Fibroblast of skin of right quadriceps (primary cell): ENCODE data around the gene ROBO4.

Experiments
- DNase-seq: peaks from one replicate; pipeline ENCODE4 v3.0.0-alpha.2; 2013

Gene ROBO4

GRCh38 chr11:124897674-124898262 is at the start of gene ROBO4:
Gene ROBO4 (minus strand): TSS chr11:124897865. CDS start chr11:124897795, 70 bp downstream.
- no peak for DNase-seq

GRCh38 chr11:124946735-124947141 is 49.1 kb upstream of the ROBO4 start:
- DNase-seq, result peak; percentile 38

DNA sequence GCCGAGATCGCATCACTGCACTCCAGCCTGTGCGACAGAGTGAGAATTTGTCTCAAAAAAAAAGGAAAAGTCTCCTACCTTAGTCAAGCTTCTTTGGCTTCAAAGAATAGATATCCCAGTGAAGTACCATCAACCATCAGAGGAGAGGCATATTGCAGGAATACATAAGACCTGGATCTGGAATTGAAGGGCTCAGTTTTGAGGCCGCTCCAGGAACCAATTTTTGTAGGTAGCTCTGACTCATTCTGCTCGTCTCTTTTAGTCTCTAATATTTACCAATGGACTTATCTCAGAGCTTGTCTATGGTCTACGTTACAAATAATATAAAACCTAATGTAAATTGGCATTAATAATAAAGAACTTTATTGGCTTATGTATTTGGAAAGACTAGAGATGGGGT is 48.2 kb upstream of the ROBO4 start:
- DNase-seq, result no peak

- no peak for DNase-seq
These were observed 46.9 kb upstream of the ROBO4 start for GRCh38 chr11:124944565-124944964.

DNA sequence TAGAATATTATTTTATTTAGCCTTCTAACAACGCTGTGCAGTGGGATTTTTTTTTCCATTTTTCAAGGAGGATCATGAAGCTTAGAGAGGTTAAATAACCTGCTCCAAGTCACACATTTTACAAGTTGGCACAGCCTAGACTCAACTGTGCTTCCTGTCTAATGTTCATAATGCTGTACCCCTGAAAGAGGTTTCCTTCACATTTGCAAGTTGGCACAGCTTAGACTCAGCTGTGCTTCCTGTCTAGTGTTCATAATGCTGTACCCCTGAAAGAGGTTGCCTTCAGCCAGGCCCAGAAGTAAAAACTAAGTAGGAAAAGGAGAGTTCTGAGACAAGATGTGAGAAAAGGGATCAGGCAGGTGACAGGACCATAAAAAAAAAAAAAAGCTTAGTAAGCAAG is 46.1 kb upstream of the ROBO4 start:
- DNase-seq, result no peak

DNA sequence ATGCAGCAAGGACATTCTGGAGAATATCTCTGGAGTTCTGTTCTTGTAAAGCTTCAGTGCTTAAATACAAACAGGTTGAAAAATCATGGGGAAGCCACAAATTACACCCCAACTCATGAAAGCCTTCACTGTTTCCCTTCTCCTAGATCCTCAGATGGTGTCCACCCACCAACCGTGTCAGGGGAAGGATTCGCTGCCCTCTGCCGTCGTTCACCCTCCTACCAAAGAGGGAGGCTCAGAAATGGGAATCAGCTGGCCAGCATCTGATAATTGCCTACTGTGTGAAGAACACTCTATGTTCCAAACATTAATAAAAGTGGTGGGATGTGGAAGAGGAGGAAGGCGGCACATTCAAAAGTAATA is 45.6 kb upstream of the ROBO4 start:
- DNase-seq, result no peak

DNA sequence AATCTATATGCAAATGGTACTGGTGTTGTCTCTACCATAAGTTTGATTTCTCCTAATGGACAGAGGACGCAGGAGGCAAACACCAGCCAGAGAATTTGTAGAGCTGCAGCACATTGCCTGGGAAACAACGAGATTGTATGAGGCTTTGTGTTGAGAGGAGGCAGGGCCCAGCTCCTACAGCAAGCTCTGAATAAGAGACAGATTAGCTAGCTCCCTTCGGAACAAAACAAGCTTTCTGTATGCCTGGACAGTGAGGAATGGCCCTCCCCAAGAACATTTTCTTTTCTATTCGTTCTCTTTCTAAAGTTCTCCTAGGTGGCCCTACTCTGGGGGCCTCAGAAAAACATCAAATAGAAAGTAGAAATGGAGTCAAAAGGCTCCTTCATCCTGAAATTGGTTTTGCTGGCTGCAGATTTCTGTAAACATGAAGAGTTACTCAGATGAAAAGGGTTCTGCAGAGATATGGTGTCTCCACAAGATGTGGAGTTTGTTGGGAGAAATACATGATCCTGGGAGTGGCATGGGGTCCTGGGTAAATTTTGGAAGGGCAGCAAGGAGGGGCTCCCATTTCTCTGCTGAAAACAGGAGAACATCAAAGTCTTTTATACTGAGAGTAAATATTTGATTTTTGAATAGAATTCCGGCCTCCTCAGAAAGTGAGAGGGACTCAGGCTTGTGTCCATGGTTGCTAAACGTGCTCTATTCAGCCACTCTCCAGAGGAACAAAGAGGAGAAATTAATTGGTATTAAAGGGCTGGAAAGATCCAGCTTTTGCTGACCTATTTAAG is 45.0 kb upstream of the ROBO4 start:
- no peak for DNase-seq

GRCh38 chr11:124941703-124942102 is 44.0 kb upstream of the ROBO4 start:
- DNase-seq, result no peak

DNA sequence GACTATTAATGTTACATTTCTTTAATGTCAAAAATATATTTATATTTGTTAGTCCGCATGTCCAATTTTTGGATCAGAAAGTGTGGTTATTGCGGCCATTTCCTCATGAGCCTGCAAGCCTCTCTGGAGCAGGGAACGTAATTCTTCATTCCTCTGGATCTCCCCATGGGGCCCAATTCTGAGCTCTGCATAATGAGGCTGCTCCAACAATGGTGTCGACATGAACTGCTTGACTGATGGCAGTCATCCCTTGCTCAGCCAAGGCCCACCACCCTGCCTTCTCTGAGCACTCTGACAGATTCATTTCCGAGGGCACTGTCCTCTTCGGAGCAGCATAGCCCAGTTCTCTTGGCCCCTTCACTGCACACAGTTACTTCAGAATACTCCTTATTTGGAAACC is 41.3 kb upstream of the ROBO4 start:
- no peak for DNase-seq

DNA sequence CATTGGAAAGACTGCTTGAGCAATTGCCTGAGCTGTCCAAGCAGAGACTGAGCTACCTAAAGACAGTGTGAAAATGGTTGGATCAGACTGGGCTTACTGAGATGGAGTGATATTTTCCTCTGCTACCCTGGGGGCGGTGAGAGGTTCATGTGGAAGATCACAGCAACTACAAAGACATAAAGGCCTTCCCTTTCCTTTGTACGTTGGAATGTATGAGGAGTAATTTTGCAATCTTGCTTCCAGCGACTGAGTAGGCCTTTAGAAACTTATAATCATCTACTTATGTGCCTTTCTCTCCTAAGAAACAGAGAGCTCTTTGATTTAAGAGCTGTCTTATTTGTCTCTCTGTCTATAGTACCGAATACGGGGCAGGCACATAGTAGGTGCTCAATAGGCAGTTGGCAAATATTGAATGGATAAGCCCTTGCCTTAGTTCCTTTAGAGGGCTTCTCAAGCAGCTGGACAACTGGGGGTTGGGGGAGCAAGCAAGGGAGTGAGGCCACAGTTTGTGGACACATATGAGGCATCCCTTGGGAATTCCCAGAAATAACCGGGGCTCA is 40.6 kb upstream of the ROBO4 start:
- no peak for DNase-seq

DNA sequence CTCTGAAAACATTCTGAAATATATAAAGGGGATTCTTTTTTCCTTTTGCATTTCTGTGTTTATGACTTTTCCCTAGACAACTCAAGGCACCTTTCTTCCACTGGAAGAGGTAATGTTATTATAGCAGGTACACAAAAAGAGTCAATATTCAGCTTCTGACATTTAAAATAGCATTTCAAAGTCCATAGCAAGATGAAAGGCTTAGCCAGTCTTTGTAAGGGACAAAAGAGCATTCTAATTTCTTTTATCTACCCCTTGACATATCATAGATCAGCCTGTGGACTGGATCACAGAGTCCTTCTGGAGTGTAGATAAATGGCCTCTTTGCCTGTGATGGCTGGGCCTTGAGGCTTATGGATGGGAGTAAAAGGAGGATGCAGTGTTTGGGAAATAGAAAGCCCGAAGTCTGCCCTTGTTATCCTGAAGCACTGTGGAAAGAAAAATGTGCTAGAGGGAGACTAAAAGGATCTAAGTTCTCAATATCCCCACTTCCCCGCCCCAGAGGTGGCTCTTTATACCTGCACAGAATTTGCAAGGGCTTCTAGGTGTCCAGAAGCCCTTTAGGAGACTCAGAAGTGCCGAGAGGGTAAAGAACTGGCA is 39.8 kb upstream of the ROBO4 start:
- DNase-seq, result no peak

DNA sequence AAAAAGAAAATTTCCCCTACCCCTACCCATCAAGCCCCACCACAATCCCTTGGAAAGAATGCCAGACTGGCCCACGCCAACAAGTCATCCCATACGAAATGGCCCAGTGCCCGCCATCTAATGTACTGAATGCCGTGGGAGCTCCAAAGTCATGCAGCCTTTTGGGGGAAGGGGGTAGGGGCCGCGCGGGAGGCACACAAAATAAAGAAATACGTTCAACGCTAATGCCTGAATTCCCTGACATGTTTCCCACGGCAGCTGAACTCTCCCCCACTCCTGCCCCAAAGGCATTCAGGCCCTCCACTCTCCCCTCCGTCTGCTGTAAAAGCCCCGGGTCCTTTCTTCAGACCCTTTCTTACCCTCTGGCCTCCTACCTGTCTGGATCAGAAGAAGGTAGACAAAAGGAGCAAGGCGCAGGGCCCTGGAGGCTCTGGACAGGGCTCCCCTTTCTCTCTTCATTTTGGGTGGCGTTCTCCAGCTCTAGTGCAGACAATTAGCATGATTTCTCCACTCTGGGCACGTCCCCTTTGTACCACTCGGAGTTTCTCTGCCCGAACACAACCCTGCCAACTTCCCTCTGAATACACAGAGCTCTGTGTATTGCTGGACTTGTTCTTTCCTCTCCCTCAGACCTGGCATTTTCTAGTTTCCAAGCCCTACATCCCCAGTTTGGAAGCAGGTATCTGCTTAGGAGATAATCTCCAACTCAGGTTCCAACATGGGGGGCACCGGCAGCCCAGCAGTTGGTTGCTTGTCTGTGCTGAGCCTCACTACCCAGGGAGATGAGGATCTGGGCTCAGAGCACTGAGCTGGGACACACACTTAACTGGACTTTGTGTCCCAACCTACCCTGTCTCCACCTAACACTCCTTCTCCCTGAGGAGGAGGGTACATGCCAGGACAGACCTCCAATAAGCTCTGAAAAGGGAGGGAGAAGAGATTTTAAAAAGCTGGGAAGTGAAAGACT is 38.2 kb upstream of the ROBO4 start, which contains the start of gene HEPACAM:
Gene HEPACAM, minus strand, starts transcription at position 500 of the 967 bp plus-strand sequence. Its CDS starts 41 bp downstream, at position 459.
- no peak for DNase-seq

- peak; percentile 76 for DNase-seq
These were observed 37.3 kb upstream of the ROBO4 start for GRCh38 chr11:124934862-124935547.

- no peak for DNase-seq
These were observed 33.1 kb upstream of the ROBO4 start for GRCh38 chr11:124930799-124931198.

DNA sequence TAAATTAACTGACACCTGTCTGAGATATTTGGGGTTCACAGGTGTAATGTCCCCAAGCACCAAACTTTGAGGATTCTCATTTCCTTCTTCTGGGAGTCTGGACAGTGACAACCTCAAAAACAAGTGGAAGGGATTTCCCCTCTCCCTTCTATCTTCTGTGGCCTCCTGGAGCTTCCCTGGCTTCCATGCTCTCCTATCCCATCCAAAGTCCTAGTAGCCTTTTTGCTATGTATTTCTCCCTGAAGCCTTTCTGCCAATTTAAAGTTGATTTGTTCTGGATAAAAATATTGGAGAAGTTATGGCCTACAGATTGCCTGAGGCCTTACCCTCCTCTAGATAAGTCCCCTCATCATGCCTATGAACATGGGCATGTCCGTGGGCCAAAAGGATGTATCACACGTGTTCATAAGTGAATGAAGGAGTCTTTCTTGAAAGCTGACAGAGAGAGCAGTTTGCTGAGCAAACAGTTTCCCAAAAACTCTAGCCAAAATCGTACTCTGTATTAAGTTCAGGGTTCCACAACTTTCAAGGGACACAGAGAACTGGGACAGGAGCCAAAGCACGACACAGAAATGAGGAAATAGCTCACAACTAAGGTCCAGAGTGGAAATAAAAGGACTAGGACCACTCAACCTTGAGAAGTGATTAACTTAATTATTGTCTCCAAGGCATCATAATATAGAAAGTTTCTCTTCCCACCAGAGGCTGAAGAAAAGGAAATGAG is 31.4 kb upstream of the ROBO4 start:
- no peak for DNase-seq

DNA sequence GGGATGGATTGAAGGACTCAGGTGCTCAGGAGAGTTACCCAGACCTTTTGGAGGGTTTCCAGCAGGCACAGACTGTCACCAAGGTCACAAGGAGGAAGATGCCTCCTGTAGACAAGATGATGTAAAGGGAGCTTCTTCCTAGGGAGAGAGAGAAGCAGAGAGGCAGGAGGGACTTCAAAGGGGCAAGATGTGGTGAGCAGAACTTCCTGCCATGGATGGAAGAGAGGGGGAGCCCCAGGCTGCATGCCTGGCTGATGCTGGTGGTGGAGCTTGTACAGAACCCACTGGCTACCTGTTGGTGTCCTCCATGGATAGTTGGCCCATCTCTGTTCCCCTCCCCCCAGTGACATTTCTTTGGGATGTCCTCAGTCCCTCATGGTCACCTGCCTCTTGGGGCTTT is 25.6 kb upstream of the ROBO4 start:
- no peak for DNase-seq

GRCh38 chr11:124922831-124923230 is 25.2 kb upstream of the ROBO4 start:
- DNase-seq, result no peak

DNA sequence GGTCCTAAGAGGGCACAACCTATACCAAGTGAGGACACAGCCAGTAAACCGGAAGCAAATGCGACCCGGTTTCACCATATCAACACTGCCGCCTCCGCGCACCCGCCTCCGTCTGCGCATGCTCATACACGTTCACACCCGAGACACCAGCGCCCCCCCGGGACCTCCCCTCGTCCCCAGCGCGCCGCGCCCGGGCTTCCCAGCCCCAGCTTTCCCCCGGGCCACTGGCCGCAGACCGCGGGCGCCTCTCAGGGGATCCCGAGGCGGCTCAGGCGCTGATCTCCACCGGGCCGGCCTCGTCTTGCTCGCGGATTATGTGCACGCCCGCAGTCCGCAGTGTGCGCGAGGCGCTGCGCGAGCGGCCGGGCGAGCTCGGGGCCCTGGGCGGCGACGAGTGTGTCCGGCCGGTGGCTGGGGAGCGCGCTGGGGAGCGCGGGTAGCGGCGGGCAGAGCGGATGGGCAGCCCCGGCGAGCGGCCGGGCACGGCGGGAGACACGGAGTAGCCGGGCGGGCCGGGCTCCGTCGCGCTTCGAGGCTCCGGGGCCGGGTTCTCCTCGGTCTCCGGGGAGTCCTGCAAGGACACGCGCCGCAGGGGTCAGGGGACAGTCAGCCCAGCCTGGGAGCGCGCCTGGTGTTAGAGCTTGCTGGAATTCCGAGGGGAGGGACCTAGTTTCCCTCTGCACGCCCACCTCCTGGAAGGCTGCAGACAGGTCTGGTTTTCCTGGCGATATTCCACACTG is 23.4 kb upstream of the ROBO4 start:
- DNase-seq, result peak; percentile 74

- DNase-seq, result no peak
These were observed 22.7 kb upstream of the ROBO4 start for GRCh38 chr11:124920356-124920755.

- DNase-seq, result no peak
These were observed 22.2 kb upstream of the ROBO4 start for GRCh38 chr11:124919898-124920297.

- no peak for DNase-seq
These were observed 21.3 kb upstream of the ROBO4 start, which contains the start of gene HEPN1 for GRCh38 chr11:124918950-124919349. Gene HEPN1 (plus strand): TSS chr11:124919250.
